ENCODE data around the gene TMEM178B.

TMEM178B gene

DNA sequence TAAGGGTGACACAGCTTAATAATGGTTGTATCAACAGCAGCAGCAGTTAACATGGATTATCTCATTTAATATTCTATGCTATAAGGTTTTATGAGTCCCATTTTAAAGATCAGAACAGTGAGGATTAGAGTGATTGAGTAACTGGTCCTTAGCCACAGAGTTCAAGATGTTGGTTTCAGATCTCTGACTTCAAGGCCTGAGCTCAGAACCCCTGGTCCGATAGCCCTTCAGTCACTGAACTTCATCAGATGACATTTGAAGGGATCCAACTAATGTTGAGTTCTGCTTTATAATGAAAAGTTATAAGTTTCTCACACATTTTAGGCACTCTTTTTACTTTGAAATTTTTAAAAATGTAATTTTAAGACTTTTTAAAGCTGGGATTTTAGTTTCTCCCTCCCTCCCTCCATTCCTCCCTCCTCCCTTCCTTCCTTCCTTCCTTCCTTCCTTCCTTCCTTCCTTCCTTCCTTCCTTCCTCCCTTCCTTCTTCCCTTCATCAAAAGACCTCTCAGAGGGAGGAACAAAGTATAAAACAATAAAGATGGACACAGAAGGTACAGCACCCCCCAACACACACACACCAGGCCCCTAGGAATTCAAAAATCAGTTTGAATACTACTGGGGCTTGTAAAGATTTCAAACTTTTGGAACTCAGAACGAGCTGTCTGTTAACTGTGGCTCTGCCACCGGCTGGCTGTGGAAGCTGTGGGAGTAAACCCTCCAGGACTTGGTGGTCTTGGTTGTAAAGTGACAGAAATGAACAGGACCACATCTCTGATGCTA, 270.5 kb downstream of the TMEM178B start:
- Histone ChIP-seq H3K4me3 (ENCODE audit: low read length) (no peak overlapping the region), H3K9me3 (ENCODE audit: control insufficient read depth, insufficient read depth, low read length) (no peaks in the 10 kb centered on the region), H3K36me3 (ENCODE audit: control insufficient read depth, insufficient read depth, low read length) (no peaks in the 10 kb centered on the region), H3K27ac (ENCODE audit: low read length) (no peak overlapping the region), H3K4me1 (ENCODE audit: control insufficient read depth, insufficient read depth, low read length) (no peaks in the 10 kb centered on the region), H3K27me3 (ENCODE audit: control insufficient read depth, insufficient read depth, low read length) (no peaks in the 10 kb centered on the region)
- no CpG with 5 or more reads among the region's 3 CpGs for WGBS (ENCODE audit: insufficient coverage, insufficient read length)
- no peak for DNase-seq (ENCODE audit: low read depth, low spot score)

- Histone ChIP-seq H3K27ac (ENCODE audit: low read length) (no peak overlapping the region), H3K9me3 (ENCODE audit: control insufficient read depth, insufficient read depth, low read length) (no peaks in the 10 kb centered on the region), H3K4me1 (ENCODE audit: control insufficient read depth, insufficient read depth, low read length) (no peaks in the 10 kb centered on the region), H3K36me3 (ENCODE audit: control insufficient read depth, insufficient read depth, low read length) (no peaks in the 10 kb centered on the region), H3K4me3 (ENCODE audit: low read length) (no peak overlapping the region), H3K27me3 (ENCODE audit: control insufficient read depth, insufficient read depth, low read length) (no peaks in the 10 kb centered on the region)
- DNase-seq (ENCODE audit: low read depth, low spot score) = no peak
- WGBS (ENCODE audit: insufficient coverage, insufficient read length) = no CpG with 5 or more reads among the region's 7 CpGs
Measured at GRCh38 chr7:141348728-141349127, 274.9 kb downstream of the TMEM178B start.

- Histone ChIP-seq H3K4me3 (ENCODE audit: low read length) (no peak overlapping the region), H3K9me3 (ENCODE audit: control insufficient read depth, insufficient read depth, low read length) (no peaks in the 10 kb centered on the region), H3K27ac (ENCODE audit: low read length) (no peak overlapping the region), H3K4me1 (ENCODE audit: control insufficient read depth, insufficient read depth, low read length) (no peaks in the 10 kb centered on the region), H3K27me3 (ENCODE audit: control insufficient read depth, insufficient read depth, low read length) (no peaks in the 10 kb centered on the region), H3K36me3 (ENCODE audit: control insufficient read depth, insufficient read depth, low read length) (no peaks in the 10 kb centered on the region)
- WGBS (ENCODE audit: insufficient coverage, insufficient read length) = no CpG with 5 or more reads among the region's 5 CpGs
- DNase-seq (ENCODE audit: low read depth, low spot score) = no peak
Measured at GRCh38 chr7:141349338-141349737, 275.5 kb downstream of the TMEM178B start.

GRCh38 chr7:141349804-141350203, 275.9 kb downstream of the TMEM178B start:
- no CpG with 5 or more reads among the region's 2 CpGs for WGBS (ENCODE audit: insufficient coverage, insufficient read length)
- Histone ChIP-seq H3K4me3 (ENCODE audit: low read length) (no peak overlapping the region), H3K36me3 (ENCODE audit: control insufficient read depth, insufficient read depth, low read length) (no peaks in the 10 kb centered on the region), H3K9me3 (ENCODE audit: control insufficient read depth, insufficient read depth, low read length) (no peaks in the 10 kb centered on the region), H3K4me1 (ENCODE audit: control insufficient read depth, insufficient read depth, low read length) (no peaks in the 10 kb centered on the region), H3K27me3 (ENCODE audit: control insufficient read depth, insufficient read depth, low read length) (no peaks in the 10 kb centered on the region), H3K27ac (ENCODE audit: low read length) (no peak overlapping the region)
- DNase-seq (ENCODE audit: low read depth, low spot score) = no peak

DNA sequence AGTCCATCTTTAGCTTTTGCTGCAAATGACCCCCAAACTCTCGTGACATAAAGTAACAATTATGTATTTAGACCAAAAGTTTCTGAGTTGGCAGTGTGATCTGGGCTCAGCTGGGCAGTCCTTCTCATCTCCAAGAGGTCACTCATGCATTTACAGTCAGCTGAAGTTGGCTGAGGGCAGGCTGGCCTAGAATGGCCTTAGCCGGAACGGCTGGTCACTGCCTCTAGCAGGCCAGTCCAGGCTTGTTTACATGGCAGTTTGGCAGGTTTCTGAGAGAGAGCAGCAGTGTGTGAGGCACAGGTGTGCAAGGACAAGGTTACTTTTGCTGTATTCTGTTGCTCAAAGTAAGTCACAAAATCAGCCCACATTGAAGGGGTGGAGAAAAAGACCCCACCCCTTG, 277.3 kb downstream of the TMEM178B start:
- WGBS (ENCODE audit: insufficient coverage, insufficient read length) = no CpG with 5 or more reads among the region's 3 CpGs
- H3K4me3 ChIP-seq (ENCODE audit: low read length) = no peak overlapping the region
- no peak for DNase-seq (ENCODE audit: low read depth, low spot score)
- H3K27me3 ChIP-seq (ENCODE audit: control insufficient read depth, insufficient read depth, low read length) = no peaks in the 10 kb centered on the region
- no peaks in the 10 kb centered on the region for H3K9me3 ChIP-seq (ENCODE audit: control insufficient read depth, insufficient read depth, low read length)
- H3K4me1 ChIP-seq (ENCODE audit: control insufficient read depth, insufficient read depth, low read length) = no peaks in the 10 kb centered on the region
- no peaks in the 10 kb centered on the region for H3K36me3 ChIP-seq (ENCODE audit: control insufficient read depth, insufficient read depth, low read length)
- no peak overlapping the region for H3K27ac ChIP-seq (ENCODE audit: low read length)

- WGBS (ENCODE audit: insufficient coverage, insufficient read length) = no CpG with 5 or more reads among the region's 3 CpGs
- H3K36me3 ChIP-seq (ENCODE audit: control insufficient read depth, insufficient read depth, low read length) = no peaks in the 10 kb centered on the region
- H3K27me3 ChIP-seq (ENCODE audit: control insufficient read depth, insufficient read depth, low read length) = no peaks in the 10 kb centered on the region
- H3K9me3 ChIP-seq (ENCODE audit: control insufficient read depth, insufficient read depth, low read length) = no peaks in the 10 kb centered on the region
- H3K27ac ChIP-seq (ENCODE audit: low read length) = no peak overlapping the region
- no peaks in the 10 kb centered on the region for H3K4me1 ChIP-seq (ENCODE audit: control insufficient read depth, insufficient read depth, low read length)
- no peak overlapping the region for H3K4me3 ChIP-seq (ENCODE audit: low read length)
- no peak for DNase-seq (ENCODE audit: low read depth, low spot score)
Measured at GRCh38 chr7:141352955-141353354, 279.1 kb downstream of the TMEM178B start.

- no peak overlapping the region for H3K27ac ChIP-seq (ENCODE audit: low read length)
- H3K36me3 ChIP-seq (ENCODE audit: control insufficient read depth, insufficient read depth, low read length) = no peaks in the 10 kb centered on the region
- 100% methylated on average over 1 of the region's 1 CpG for WGBS (ENCODE audit: insufficient coverage, insufficient read length)
- H3K27me3 ChIP-seq (ENCODE audit: control insufficient read depth, insufficient read depth, low read length) = no peaks in the 10 kb centered on the region
- no peaks in the 10 kb centered on the region for H3K9me3 ChIP-seq (ENCODE audit: control insufficient read depth, insufficient read depth, low read length)
- no peak for DNase-seq (ENCODE audit: low read depth, low spot score)
- H3K4me1 ChIP-seq (ENCODE audit: control insufficient read depth, insufficient read depth, low read length) = no peaks in the 10 kb centered on the region
- H3K4me3 ChIP-seq (ENCODE audit: low read length) = no peak overlapping the region
Measured at GRCh38 chr7:141354251-141354650, 280.4 kb downstream of the TMEM178B start.

- H3K9me3 ChIP-seq (ENCODE audit: control insufficient read depth, insufficient read depth, low read length) = no peaks in the 10 kb centered on the region
- DNase-seq (ENCODE audit: low read depth, low spot score) = no peak
- H3K27ac ChIP-seq (ENCODE audit: low read length) = no peak overlapping the region
- no peak overlapping the region for H3K4me3 ChIP-seq (ENCODE audit: low read length)
- no CpG with 5 or more reads among the region's 1 CpG for WGBS (ENCODE audit: insufficient coverage, insufficient read length)
- no peaks in the 10 kb centered on the region for H3K27me3 ChIP-seq (ENCODE audit: control insufficient read depth, insufficient read depth, low read length)
- H3K36me3 ChIP-seq (ENCODE audit: control insufficient read depth, insufficient read depth, low read length) = no peaks in the 10 kb centered on the region
- no peaks in the 10 kb centered on the region for H3K4me1 ChIP-seq (ENCODE audit: control insufficient read depth, insufficient read depth, low read length)
Measured at GRCh38 chr7:141355032-141355431, 281.2 kb downstream of the TMEM178B start.

DNA sequence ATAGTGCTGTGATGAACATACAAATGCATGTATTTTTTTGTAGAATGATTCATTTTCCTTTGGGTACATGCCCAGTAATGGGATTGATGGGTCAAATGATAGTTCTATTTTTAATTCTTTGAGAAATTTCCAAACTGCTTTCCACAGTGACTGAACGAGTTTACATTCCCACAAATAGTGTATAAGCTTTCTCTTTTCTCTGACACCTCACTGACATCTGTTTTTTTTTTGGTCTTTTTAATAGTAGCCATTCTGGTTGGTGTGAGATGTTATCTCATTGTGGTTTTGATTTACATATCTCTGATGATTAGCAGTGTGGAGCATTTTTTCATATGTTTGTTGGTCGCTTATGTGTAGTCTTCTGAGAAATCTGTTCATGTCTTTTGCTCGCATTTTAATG, 282.3 kb downstream of the TMEM178B start:
- H3K4me1 ChIP-seq (ENCODE audit: control insufficient read depth, insufficient read depth, low read length) = no peaks in the 10 kb centered on the region
- H3K9me3 ChIP-seq (ENCODE audit: control insufficient read depth, insufficient read depth, low read length) = no peaks in the 10 kb centered on the region
- WGBS (ENCODE audit: insufficient coverage, insufficient read length) = no CpG with 5 or more reads among the region's 3 CpGs
- no peak overlapping the region for H3K27ac ChIP-seq (ENCODE audit: low read length)
- H3K36me3 ChIP-seq (ENCODE audit: control insufficient read depth, insufficient read depth, low read length) = no peaks in the 10 kb centered on the region
- H3K27me3 ChIP-seq (ENCODE audit: control insufficient read depth, insufficient read depth, low read length) = no peaks in the 10 kb centered on the region
- no peak overlapping the region for H3K4me3 ChIP-seq (ENCODE audit: low read length)
- no peak for DNase-seq (ENCODE audit: low read depth, low spot score)

DNA sequence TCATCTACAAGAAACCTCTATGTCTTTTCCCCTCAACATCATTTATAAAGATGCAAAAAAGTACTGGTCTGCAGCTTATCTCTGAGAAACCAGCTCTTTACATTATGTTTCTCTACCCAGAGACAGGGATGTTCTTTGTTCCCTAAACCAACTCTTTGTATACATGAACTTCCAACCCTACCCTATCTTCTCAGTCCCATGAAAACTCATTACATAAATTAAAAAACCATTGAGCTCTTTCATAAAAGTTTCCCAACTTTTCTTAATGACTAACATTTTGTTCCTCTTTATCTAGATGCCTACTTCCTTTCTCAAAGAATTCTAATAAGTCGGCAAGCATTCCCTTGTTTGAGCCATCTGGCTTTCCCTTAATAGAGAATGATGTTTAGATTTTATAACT, 284.5 kb downstream of the TMEM178B start:
- no peaks in the 10 kb centered on the region for H3K27me3 ChIP-seq (ENCODE audit: control insufficient read depth, insufficient read depth, low read length)

GRCh38 chr7:141359262-141359661, 285.4 kb downstream of the TMEM178B start:
- Histone ChIP-seq H3K9me3 (ENCODE audit: control insufficient read depth, insufficient read depth, low read length) (no peaks in the 10 kb centered on the region), H3K36me3 (ENCODE audit: control insufficient read depth, insufficient read depth, low read length) (no peaks in the 10 kb centered on the region), H3K27me3 (ENCODE audit: control insufficient read depth, insufficient read depth, low read length) (no peaks in the 10 kb centered on the region), H3K4me1 (ENCODE audit: control insufficient read depth, insufficient read depth, low read length) (no peaks in the 10 kb centered on the region), H3K27ac (ENCODE audit: low read length) (no peak overlapping the region), H3K4me3 (ENCODE audit: low read length) (no peak overlapping the region)
- WGBS (ENCODE audit: insufficient coverage, insufficient read length) = no CpG with 5 or more reads among the region's 3 CpGs
- DNase-seq (ENCODE audit: low read depth, low spot score) = no peak

More for the DNA sequence above, 284.5 kb downstream of the TMEM178B start:
- no peak overlapping the region for H3K4me3 ChIP-seq (ENCODE audit: low read length)
- no CpG with 5 or more reads among the region's 1 CpG for WGBS (ENCODE audit: insufficient coverage, insufficient read length)
- H3K36me3 ChIP-seq (ENCODE audit: control insufficient read depth, insufficient read depth, low read length) = no peaks in the 10 kb centered on the region
- DNase-seq (ENCODE audit: low read depth, low spot score) = no peak
- H3K9me3 ChIP-seq (ENCODE audit: control insufficient read depth, insufficient read depth, low read length) = no peaks in the 10 kb centered on the region
- H3K27ac ChIP-seq (ENCODE audit: low read length) = no peak overlapping the region
- no peaks in the 10 kb centered on the region for H3K4me1 ChIP-seq (ENCODE audit: control insufficient read depth, insufficient read depth, low read length)
